HG03066 (cell line): ENCODE data around the gene DNAJC17.

Experiments used
- ATAC-seq: cut with Tn5 transposase; IDR thresholded peaks from one replicate; pipeline ENCODE4 v1.9.1; 2021; ENCODE audit warnings: low read depth; ENCODE audit not compliant: unreplicated experiment

DNAJC17 gene

DNA sequence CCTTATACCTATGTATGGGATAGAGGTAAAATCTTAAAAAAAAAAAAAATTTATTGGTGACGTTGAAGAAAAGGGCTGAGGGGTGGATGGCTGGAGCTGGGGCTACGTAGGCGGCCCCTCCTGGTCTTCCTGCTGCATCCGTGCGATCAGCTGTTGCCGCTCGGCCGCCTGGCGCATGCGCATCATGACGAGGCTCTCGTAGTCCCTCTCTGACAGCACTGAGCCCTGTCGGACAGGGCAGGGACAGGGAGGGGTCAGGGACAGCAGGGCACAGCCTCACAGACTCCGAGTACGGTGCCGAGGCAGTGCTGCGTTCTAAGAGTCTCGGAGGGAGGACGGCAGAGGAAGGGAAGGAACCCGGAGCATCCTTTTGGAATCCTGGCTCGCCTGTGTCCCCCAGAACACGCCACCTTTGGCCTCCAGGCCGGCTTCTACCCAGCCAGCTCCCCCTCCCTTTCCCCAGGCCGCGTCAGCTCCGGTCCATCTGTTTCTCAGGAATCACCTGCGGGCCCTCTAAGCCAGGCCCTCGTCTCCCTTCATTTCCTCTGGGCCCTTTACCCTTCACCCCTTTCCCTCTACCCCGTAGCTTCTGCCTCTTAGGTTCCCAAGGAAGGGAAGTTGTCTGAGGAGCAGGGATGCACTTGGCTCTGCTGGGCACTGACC lies 39.3 kb downstream of the DNAJC17 start:
- no peak for ATAC-seq

GRCh38 chr15:40766906-40767837 lies 40.1 kb downstream of the DNAJC17 start:
- no peak for ATAC-seq

GRCh38 chr15:40766194-40766815 lies 41.0 kb downstream of the DNAJC17 start:
- no peak for ATAC-seq

DNA sequence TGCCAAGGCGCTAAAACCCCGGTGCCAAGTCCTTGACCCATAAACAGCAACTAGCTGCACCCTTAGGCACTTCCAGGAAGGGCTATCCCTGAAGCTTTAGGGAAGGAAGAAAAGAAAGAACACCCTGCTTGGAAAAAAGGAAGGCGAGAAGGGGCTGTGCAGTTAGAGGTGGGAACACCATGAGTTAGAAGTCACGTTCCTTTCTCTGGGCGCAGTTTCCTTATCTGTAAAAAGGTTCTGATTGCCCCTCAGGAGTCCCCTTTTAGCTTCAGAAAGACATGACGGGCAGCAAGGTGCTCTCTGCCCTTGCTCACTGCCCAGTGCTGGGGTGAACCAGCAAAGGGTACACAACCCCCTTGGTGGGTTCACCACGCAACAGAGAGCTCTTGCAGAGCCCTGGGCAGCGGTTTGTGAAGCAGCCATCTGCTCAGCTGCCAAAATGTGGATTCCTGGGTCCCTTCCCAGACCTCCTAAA lies 42.6 kb downstream of the DNAJC17 start:
- ATAC-seq = no peak

DNA sequence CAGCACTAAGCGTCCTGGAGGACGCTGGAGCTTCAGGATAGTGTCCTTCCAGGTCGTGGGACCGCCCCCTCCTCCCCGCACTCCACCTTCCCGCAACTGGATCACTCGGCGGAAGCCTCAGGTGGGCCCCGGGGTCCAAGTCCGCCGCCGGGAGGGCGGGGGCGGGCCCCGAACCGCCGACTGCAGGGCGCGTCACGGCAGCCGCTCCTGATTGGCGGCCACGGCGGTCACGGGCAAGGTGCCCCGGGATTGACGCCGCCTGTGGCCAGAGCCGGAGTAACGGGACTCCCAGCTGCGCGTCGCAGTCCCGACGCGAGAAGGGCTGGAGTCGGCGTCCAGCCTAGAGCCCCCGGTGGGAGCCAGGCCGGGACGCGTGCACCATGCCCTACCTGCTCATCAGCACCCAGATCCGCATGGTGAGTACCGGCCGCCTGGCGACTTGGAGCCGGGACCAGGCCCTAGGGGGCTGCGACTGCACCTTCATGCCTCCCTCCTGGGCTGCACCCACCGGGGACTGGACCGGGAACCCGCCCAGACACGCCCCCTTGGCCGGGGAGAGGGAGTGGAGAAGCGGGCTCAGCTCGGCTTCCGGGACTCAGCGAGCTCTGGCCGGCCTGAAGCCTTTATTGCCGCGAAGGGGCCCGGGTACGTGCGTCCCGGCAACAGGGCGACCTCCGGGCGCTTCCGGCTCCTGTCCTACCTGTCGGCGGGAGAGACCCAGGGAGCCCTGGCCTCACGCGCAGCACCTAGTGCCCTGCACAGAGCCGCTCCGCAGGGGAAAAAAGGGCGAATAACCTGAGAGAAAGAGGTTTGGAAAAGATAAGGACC lies 43.3 kb downstream of the DNAJC17 start, which contains the start of gene GCHFR:
TSS of gene GCHFR (plus strand) at position 268 of the 828 bp plus-strand sequence. CDS start at position 381, 113 bp downstream.
- peak; percentile 60 for ATAC-seq

GRCh38 chr15:40762919-40763800 lies 44.1 kb downstream of the DNAJC17 start:
- no peak for ATAC-seq

- no peak for ATAC-seq
Observed at GRCh38 chr15:40759961-40760360, 47.3 kb downstream of the DNAJC17 start.

DNA sequence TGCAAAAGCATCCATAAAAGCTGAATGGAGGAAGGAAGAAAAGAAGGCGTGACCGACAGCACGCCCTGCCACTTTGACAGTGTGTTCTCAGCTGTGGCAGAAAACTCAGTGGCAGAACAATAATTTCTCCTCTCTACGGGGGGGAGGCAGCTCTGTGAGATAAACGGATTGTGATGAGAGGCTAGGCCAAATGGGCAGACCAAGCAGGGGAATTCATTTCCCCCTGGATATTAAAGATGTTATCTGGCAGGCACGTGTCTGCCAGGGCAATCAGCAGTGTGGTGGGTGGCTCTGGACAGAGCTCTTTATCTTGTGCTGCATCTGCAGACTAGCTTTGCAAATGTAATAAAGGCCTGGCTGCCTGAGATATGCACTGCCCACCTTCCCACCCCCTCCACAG lies 50.3 kb downstream of the DNAJC17 start:
- ATAC-seq = no peak

DNA sequence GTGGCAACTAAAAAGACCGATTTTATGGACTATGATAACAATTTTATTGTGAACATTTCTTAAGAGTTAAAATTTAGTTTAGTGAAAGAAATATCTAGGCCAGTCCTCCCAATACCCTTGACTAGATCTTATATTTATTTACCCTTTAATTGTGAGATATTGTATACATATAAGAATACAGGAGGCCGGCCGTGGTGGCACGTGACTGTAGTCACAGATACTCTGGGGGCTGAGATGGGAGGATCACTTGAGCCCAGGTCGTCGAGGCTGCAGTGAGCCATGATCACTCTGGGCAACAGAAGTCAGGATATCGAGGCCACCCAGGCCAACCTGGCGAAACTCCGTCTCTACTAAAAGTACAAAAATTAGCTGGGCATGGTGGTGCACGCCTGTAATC lies 51.5 kb downstream of the DNAJC17 start:
- no peak for ATAC-seq

GRCh38 chr15:40754883-40755811 lies 52.1 kb downstream of the DNAJC17 start, which contains the start of gene RMDN3:
TSS of gene RMDN3 (minus strand) at chr15:40755254. CDS start at chr15:40754783, 471 bp downstream.
- peak; percentile 85 for ATAC-seq

- ATAC-seq = no peak
Observed at GRCh38 chr15:40754574-40754882, 52.7 kb downstream of the DNAJC17 start.

DNA sequence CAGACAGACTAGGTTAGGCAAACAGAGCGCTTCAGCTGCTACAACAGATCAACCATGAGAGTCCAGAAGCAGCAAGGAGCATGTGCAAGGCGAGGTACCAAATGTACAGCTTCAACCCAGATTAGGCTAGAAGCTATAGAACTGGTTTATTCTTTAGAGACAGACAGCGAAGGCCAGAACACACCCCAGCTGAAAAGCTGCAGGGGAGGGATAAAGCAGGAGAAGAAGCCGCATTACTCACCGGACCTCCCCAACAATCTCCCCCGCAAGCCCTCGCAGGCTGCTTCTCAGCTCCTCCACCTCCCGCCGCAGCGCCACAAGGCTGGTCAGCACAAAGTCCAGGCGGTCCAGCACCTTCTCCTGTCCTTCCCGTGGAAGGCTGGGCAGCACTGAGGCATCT lies 55.5 kb downstream of the DNAJC17 start:
- no peak for ATAC-seq

GRCh38 chr15:40750885-40751284 lies 56.4 kb downstream of the DNAJC17 start:
- ATAC-seq = no peak

GRCh38 chr15:40749151-40749630 lies 58.1 kb downstream of the DNAJC17 start:
- ATAC-seq = no peak

GRCh38 chr15:40747685-40748631 lies 59.3 kb downstream of the DNAJC17 start:
- ATAC-seq = no peak

DNA sequence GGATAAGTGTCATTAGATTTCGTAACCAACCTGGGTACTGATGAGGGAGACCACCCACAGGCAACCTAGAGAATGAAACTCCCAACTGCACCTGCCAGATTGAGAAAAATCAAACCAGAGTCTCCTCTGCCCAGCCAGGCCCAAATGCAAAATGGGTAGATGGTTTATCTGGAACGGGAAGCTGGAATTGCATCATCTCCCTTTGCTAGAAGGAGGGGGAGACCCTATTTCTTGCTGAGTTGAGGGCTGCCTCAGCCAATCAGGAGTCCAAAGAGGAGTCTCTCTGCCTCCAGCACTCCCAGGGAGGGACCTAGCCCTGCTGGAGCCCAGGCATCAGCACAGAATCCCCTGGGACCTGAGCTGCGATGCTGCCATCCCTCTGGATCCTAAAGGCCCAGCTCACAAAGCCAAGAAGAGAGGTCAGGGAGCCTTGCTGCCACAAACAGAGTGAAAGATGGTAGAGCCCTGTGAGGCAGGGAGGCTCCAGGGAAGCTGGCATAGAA lies 60.3 kb downstream of the DNAJC17 start:
- no peak for ATAC-seq

DNA sequence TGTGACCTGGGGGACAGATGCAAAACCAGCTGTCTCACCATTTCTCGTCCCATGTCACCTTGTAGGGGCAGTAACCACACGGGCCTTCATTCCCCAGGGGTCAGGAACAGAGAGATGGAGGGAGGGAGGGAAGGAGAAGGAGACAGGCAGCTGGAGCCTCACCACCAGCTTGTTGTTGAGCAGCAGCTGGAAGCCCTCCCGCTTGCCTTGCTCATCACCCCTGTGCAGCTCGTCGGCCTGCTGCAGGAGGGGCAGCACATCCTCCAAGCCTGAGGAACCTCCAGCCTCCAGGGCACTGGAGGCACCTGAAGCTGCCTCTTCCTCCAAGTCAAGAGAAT lies 62.5 kb downstream of the DNAJC17 start:
- no peak for ATAC-seq
